Activated T-cell treated with anti-CD3 and anti-CD28 coated beads, Interleukin-2, amount 50 U/mL, for 1 hour (primary cell): ENCODE results near the gene ADGRD2.

Source experiments
- DNase-seq: peaks from one replicate; pipeline ENCODE4 v3.0.0-alpha.2; 2020

The ADGRD2 gene

DNA sequence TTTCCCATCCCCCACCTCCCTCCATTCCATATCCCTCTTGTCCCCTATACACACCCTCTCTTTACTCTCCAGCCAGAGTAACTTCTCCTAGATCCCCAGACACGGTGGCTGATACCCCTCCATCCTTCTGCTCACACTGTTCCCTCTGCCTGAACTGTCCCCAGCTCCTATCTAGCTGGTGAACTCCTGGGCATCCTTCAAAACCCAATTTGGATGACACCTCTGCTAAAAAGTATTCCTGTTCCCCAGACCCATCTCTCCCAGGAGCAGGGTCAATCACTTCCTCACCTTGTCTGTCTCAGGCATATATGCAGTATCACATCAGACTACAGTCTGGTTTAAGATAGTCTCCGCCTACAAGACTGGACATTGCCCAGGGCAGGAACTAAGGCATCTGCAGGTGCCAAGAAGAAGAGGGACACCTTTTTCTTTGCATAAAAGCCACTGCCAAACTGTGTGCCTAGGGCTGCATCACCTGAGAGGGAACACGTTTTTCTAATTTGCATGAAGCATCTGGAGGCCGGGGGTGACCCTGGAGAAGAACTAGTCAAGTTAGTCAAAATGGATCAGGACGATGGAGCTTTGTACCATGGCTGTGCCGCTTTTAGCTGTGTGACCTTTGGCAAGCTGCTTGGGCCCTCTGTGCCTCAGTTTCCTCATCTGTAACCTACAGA lies 29.8 kb downstream of the ADGRD2 start:
- no peak for DNase-seq

DNA sequence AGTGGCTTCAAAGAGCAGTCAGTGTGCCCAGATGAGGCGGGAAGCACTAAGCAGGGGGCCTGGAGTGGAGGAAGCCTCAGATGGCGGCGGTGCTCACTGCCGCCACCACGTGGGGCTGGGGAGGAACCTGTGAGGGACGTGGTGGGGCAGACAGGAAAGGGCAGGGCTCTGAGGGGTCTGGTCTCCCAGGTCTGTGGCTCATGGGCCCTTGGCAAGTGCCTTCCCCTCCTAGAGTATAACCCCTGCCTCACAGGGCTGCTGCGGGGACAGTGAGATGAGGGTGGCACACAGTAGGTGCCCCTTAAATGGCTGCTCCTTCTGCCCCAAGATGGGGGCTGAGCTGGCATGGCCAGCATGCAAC lies 30.4 kb downstream of the ADGRD2 start:
- DNase-seq = no peak

DNA sequence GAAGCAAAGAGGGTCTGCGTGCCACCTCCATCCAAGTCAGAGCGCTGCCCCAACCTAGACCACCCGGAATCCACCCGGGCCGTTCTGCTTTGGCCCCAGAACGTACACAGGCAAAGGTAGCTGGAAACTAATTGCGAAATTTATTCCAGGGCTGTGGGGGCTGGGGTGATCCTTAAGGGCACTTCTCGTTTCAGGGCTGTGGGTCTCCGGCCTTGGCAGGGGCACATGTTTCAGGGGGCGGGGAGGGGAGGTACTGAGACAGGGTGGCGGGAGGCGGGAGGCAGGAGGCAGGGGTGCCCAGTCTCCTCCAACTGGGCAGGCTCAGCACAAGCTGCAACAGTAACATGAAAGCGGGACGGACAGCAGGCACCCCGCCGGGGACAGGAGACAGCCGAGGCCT lies 30.9 kb downstream of the ADGRD2 start:
- no peak for DNase-seq

DNA sequence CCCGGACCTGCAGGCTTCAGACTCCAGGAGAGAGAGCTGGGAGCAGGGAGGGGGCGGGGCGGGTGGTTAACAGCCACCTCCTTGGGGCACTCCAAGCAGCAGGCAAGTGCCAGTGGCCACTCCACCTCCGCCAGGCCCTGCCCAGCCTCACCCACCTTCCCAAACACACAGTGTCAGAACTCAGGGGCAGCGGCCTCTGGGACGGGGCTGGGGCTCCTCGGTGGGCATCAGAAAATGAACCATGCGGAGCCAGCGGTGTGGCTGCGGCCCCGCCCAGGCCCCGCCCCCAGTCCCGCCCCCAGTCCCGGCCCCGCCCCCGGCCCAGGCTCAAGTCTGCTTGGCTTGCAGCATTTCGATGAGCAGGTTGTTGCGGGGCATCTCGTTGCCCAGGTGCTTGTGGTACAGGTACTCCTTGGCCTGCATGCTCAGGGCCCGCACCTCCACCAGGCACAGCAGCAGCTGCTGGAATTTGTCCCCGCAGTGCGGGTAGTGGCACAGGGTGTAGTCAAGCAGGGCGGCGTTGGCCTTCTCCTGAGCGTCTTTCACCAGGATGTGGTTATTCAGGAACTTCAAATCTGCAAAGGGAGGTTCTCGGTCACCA lies 32.3 kb downstream of the ADGRD2 start:
- no peak for DNase-seq

DNA sequence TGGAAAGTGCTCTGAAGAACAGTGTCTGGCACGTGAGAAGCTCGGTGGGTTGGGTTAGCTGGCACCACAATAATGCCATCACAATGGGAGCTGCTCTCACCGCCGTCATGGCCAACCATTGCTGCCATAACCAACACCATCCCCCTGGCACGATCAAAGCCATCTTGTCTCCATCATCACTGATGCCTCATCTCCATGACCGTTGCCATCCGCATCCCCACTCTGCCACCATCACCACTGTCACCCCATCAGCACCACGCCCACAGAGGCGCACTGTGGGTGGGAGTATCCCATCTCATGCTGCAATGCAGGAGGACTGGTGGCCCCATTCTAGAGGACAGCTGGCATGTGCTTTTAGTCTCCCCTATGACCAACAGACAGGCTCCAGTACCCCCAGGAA lies 33.2 kb downstream of the ADGRD2 start:
- no peak for DNase-seq

DNA sequence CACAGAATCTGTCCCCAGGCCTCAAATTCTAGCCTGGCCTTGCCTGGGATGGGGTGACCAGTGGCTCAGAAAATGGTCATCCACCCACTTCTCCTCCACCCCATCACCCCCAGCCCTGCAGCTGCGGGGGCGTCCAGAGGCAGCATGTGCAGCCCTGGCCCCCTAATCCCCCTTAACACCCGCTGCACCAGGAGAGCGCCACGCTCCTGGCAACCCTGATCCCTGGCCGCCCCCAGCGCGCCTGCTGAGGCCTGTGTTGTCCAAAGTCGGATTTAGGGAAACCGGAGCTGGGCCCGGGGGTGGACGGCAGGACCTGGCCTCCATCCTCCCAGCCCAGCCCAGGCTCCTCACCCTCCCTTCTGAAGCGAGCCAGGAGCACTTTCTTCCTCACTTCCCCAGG lies 35.0 kb downstream of the ADGRD2 start:
- DNase-seq = no peak

DNA sequence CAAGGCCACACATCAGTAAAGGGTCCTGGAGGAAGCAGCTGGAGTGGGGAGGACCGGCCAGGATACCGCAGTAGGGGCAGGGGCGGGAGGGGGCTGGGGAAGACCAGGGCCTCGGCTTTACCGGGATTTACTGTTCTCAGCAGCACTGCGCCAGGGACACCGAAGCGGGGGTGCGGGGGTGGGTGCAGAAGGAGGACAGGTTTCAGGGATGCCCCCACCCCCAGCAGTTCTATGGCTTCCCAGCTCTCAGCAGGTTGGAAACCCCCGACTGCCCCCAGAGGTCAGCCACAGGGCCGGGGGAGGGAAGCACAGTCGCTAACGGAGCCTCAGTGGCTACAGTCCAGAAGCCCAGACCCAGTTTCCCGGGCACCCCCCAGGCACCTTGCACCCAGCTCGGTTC lies 35.7 kb downstream of the ADGRD2 start:
- DNase-seq = no peak

DNA sequence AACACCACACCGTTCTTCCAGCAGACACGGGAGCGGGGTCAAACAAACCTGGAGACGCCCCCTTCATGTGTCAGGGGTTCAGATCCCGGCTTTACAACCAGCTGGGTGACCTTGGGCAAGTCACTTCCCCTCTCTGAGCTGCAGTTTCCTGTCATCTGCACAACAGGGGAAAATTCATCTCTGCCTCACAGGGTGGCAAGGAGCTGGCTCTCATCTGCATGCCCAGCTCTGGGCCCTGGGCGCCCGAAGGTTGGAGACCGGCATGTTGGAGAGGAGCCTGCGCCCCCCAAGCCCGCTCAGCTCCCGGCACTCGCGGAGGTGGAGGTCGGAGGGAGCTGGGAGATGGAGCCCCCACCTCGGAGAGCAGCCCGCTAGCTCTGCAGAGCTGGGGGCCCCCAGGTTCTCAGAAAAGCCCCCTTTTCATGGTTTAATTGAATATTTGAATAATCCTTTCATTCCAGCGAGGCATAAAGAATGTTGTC lies 36.6 kb downstream of the ADGRD2 start:
- DNase-seq = no peak

DNA sequence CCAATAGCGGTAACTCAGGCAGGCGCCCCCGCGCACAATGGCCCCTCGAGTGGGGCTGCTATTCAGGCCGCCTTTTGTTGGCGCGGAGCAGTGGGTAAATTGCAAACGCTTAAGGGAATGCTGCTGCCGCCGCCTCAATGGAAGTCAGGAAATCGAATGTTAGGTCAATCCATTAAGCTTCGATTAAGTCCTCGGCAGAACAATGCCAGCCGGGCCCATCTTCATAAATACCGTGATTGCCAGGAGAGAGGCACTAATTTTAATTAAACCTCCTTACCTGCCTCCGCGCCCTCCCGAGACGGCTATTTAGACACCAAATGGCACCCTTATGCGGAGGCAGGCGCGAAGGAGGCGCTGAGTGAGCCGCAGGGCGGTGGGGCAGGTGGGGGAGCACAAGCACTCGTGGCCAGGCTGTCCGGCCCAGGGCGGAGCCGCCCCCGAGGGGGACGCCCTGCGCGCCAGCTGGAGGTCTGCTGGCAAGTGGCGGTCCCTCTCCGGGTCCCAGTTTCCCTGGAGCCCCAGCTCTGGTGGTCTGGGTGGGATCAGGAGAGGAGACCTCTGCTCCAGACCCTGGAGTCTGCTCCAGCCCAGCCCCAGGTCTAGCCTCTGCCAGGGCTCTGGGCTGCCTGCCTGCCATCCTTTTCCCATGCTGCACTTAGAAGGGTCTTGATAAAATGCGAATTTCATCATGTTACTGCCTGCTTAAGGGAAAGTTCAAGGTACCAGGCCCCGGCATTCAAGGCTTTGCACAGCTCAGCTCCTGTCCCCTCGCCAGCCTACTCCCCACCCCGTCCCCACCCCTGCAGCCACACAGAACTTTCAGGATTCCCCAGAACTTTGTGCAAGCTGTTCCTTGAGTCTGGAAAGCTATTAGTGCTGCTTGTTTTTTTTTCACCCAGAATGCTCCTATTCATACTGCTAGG lies 37.3 kb downstream of the ADGRD2 start:
- DNase-seq = no peak

DNA sequence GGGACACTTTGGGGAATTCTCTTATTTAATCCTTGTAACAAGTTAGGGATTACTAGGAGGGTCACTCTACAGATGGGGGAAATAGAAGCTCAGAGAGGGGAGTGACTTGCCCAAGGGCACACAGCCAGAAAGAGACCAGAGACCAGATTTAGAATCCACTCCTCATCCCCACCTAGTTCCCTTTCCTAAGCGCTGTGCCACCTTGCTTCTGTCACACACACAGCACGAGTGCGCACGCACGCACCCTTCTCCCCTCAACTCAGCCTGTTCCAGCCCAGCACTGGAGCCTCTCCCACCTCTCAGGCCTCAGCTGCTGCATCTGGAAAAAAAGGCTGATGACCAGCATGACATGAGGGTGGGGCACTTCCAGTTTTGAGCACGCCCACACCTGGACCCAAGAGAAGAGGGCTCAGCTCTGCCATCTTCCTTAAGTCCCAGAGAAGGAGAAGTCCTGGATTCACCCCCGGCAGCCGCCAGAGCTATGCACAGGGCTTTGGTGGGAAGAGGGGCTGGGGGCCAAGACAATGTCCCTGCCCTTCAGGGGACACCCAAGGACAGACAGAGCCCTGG lies 38.5 kb downstream of the ADGRD2 start:
- no peak for DNase-seq

DNA sequence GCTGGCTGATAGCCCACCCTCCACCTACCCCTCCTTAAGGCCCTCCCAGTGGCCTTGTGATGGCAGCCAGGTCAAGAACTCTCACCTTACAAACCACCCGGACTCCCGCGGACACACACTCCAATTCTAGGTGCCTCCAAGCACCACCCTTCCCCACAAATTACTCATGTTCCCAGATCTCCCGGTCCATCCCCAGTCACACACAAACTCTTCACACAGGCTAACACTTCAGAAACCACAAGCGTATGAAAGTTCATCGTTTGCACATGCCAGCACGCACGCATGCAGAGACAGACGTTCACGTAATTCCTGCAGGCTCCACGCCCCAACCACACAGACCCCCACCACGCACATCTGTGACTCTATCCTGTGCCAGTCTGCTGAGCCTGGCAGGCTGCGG lies 39.0 kb downstream of the ADGRD2 start:
- no peak for DNase-seq

DNA sequence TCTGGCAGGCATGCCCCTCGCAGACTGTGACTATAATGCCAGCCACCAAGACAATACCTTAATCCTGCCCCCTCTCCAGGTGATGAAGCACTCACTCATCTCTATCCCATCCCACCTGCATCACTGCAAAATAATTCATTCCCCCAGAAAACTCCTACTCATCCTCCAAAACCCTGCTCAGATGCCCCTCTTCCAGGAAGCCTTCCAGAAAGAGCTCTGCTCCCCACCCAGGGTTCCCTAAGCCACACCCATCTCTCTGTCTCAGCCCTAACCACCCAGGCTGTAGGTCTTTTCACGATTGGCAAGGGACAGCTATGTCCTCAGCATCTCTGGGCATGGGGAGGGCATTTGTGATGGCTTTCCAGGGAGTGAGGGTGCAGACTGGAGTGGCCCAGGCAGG lies 39.8 kb downstream of the ADGRD2 start:
- DNase-seq = no peak

DNA sequence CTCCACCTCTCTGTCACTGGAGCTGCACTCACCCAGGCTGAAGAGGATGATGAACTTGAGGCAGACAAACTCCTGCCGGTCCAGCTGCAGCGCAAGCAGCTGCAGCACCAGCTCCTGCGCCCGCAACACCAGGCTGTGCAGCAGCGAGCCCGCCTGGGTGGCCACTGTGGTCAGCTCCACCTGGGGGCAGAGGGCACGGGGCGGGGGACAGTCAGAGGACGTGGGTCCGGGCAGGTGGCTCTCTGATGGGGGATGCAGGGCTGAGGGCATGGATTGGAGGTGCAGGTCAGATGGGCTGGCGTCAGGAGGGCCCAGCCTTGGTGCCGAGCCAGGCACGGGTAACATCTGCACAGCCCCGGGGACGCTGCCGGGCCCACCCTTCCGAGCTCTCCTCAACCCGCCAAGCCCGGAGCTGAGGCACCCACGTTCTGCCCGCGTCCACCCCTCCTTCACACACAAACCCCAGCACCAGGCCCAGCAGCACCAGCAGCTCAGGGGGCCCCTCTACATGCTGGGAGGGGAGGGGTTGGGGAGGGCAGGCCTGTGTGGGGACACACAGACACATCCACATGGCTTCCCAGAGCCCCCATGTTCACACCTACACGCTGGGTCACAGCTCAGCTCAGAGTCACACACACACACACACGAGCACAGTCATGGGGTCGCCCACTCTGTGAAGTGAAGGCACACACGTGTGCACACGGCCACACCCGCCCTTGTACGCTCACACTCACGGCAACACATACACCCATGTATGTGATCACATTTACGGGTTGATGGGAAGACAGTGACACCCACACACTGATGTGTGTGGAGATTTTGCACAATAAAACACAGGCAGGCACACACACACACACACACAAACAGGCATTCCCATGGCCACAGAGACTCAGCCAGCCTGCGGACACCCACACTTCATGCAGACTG lies 41.1 kb downstream of the ADGRD2 start:
- no peak for DNase-seq

DNA sequence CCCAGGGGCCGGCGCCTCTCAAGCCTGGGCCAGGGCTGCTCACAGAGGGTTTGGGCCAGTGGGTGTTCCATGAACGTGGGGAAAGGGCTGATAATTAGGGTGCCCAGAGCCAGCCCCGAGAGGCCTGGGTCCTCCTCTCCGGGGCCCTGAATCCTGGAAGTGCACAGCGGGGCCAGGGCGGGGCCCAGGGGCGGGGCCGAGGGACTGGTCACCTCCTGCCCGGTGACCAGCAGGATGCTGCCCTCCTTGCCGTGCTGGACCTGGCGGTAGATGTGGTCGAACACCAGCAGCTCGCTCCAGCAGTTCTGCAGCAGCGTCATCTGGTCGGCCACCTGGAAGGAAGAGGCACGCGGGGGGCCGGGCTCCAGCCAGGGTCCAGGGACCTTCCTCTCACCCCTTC lies 42.6 kb downstream of the ADGRD2 start:
- no peak for DNase-seq

DNA sequence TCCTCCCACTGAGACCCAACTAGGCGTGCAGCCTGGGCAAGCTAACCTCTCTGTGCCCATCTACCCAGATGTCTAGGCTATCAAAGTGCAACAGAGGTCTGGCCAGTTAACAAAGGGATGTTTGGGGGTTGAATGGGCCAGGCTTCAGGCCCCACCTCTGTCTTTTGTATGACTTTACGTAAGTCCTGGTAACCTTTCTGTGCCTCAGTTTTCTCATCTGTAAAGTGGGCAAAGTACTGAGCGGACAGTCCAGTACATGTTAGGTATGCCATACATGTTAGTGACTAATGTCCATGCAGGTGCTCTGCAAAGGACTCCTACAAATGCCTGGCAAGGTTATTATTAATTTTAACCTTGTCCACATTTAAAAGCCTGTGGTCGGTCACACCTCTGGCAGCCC lies 43.0 kb downstream of the ADGRD2 start:
- DNase-seq = no peak

DNA sequence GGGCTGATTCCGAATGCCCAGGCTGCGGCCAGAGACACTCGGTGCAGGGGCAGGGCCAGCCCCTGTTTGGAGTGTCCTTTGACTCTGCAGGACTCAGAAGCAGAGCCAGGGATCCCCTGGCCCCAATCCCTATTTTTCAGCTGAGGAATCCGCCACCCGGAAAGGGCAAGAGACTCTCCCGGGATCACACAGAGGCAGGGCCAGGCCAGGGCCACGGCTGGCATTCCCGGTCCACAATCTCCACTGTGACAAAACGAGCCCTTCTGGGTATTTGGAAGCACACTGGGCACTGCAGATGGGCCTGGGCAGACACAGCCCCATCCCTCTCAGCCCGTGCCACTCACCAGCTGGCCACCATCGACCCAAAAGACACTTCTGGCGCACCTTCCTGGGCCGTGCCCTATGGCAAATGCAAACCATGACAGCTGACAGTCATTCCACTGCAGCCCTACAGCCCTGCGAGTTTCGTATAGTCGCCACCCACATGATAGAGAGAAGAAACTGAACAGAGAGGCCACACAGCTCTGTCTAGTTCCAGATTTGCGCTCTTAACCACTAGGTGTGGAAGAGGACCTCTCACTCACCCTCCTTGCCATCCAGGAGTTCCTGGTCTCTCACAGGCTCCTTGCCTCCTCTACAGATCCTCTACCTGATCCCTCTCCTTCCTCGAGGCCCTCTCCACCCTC lies 43.7 kb downstream of the ADGRD2 start:
- no peak for DNase-seq

DNA sequence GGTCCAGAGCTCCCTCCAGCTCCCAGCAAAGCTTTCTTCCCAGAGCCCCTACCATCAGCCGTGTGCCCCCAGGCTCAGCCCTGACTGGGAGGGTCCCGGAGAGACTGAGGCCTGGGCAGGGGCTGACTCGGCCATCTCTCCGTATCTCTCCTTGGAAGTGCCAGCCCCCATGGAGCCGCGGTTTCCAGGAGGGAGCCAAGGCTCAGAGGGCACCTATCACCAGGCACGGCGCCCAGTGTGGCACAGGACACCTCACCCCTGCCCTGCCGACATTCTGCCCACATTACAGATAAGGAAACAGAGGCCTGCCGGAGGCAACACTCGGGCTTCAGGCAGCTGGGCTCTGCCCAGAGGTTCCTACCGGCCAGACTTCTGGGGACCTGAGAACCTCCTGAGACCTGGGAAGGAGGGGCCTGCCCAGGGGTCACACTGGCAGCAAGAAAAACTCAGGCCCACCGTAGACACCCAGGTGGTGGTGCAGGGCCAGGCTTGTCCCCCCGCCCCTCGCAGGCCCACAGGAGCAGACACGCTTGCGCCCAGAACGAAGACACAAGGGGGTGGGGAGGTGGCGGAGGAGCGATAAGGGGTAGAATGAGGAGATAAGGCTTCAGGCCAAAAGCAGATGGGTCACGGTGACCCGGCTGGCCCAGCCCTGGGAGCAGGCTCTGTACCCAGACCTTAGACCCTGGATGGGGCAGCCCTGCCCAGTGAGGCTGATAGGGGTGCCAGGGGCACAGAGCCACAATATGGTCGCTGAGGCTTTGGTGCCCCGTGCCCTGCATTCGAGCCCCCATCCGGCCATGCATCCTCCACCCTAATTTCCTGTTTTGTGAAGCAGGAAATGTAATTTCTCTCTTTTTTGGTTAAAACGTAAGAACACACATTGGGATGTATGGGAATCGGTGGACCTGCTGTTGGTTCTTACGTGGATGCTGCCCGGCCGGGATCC lies 45.1 kb downstream of the ADGRD2 start:
- no peak for DNase-seq

DNA sequence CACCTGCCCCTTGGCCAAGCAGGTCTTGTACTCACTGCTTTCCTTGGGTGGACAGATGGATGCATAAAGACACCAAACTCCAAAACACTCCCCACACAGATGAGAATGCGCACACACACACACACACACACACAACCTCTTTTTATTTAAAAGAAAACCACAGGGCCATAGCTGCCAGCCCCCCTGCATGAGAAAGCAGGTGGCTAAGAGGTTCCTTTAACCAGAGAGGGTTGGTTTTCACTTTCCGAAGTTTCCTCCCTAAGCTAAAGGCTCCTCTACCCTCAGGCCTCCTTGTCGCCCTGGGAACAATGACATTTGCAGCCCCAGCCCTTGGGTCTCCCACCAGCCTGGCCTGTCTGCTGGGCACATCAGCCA lies 45.8 kb downstream of the ADGRD2 start:
- DNase-seq = no peak

DNA sequence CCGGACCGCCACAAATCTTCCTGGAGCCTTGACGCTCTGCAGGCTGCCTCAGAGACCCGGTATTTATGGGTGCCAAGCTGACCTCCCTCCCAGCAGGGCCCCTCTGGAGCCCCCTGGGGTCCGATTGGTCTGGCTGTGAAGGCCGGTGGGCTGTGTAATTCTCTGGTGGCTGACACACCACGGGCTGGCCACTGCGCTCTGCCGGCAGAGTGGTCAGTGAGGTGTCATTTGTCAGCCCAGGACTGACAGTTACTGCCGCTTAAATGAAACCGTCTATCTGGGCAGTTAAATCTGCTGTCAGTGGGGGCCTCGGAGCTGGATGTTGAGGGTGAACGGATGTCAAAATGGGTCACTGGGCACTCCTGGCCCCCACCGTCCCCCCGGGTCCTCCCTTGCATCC lies 46.2 kb downstream of the ADGRD2 start:
- DNase-seq = no peak

DNA sequence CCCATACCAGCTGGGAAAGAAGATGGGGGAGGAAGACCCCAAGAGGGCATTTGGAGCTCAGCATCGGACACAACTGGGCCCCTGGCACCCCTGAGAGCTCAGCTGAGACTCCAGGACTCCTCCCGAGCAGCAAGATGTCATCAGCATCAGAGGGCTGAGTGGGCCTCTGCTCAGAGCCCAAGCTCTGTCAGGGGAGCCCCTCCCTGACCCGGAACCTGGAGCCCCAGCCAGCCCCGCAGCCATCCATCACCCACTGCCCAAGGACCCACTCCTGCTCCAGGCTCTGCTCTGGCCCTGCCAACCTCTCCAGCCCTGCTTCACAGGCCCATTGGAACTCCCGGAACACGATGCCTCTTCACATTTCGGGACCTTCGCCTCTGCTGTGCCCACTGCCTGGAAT lies 47.2 kb downstream of the ADGRD2 start:
- no peak for DNase-seq

DNA sequence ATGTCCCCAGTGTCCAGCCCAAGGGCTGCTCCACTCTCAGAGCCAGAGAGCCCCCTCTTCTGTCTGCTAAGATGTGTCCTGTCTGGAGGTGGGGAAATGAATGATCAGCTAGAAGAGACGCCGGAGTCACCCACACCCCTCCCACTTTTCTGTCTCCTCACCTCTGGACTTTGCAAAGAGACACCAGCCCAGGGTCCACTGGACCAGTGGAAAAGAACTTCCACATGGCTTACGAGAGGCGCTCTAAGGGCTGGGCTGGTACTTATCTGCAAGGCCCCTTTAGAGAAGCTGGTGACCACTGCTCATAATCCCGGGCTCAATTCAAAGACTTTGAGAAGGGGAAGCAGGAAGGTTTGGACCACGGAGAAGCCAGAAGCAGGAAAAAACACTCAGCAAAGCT lies 47.8 kb downstream of the ADGRD2 start:
- no peak for DNase-seq
